Measurements from ENCODE around the gene USP32. TPM values are rescaled to one million over a fixed set of nuclear protein-coding genes. Genes with fewer than 3 reads are reported as not detected.

Gene USP32
- polyA plus RNA-seq, 1 experiment: 23.8 TPM

DNA sequence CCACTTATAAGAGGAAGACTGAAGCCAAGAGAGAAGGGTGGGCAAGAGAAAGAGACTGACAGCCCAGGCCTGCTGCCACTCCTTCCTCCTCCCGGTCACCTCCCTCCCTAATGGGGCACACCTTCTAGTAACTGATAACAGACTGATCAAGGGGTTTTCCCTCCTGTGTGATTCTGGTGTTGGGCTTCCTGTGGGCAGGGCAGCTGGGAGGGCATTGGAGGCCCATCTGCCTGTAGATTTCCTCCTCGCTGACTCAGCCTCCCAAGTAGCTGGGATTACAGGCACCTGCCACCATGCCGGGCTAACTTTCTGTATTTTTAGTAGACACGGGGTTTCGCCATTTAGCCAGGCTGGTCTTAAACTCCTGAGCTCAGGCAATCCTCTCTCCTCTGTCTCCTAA is 226.0 kb downstream of the USP32 start:
- TF ChIP-seq, protein P1, sequence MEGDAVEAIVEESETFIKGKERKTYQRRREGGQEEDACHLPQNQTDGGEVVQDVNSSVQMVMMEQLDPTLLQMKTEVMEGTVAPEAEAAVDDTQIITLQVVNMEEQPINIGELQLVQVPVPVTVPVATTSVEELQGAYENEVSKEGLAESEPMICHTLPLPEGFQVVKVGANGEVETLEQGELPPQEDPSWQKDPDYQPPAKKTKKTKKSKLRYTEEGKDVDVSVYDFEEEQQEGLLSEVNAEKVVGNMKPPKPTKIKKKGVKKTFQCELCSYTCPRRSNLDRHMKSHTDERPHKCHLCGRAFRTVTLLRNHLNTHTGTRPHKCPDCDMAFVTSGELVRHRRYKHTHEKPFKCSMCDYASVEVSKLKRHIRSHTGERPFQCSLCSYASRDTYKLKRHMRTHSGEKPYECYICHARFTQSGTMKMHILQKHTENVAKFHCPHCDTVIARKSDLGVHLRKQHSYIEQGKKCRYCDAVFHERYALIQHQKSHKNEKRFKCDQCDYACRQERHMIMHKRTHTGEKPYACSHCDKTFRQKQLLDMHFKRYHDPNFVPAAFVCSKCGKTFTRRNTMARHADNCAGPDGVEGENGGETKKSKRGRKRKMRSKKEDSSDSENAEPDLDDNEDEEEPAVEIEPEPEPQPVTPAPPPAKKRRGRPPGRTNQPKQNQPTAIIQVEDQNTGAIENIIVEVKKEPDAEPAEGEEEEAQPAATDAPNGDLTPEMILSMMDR (IDR thresholded peaks at IDR 0.05; ENCODE audit: insufficient read depth, low read depth, low read length): no peak
- no peaks in the 10 kb centered on the region for H3K36me3 ChIP-seq (ENCODE audit: control insufficient read depth, insufficient read depth, low read length)
- H3K4me3 ChIP-seq (ENCODE audit: low read depth, low read length): no peak overlapping the region
- POLR2A ChIA-PET: no interaction called here
- CTCF ChIA-PET: no interaction called here
- DNase-seq (ENCODE audit: low read depth): no peak
- no peaks in the 10 kb centered on the region for H3K27me3 ChIP-seq (ENCODE audit: control insufficient read depth, insufficient read depth, low read length)

DNA sequence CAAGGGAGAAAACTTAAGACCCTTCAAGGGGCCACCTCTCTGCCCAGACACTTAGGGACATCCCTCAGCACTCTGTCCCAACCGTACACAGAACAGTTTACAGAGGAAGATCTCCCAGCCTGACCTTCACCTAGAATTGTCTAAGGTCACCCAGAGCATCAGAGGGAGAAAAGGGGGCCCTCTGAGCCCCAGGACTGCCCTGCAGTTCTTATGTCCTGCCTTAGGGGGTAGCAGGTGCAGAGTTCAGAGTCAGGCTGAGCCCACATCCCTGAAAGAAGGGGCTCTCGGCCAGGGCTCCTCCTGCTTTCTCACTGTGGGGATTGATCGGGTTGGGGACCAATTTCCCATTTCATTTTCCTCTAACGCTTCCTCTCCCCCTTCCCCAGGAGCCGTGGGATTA is 226.7 kb downstream of the USP32 start:
- H3K27me3 ChIP-seq (ENCODE audit: control insufficient read depth, insufficient read depth, low read length): no peaks in the 10 kb centered on the region
- TF ChIP-seq, protein P1 (IDR thresholded peaks at IDR 0.05; ENCODE audit: insufficient read depth, low read depth, low read length): no peak
- DNase-seq (ENCODE audit: low read depth): no peak
- no peak overlapping the region for H3K4me3 ChIP-seq (ENCODE audit: low read depth, low read length)
- H3K36me3 ChIP-seq (ENCODE audit: control insufficient read depth, insufficient read depth, low read length): no peaks in the 10 kb centered on the region
- ChIA-PET POLR2A (no interaction called here), CTCF (no interaction called here)

DNA sequence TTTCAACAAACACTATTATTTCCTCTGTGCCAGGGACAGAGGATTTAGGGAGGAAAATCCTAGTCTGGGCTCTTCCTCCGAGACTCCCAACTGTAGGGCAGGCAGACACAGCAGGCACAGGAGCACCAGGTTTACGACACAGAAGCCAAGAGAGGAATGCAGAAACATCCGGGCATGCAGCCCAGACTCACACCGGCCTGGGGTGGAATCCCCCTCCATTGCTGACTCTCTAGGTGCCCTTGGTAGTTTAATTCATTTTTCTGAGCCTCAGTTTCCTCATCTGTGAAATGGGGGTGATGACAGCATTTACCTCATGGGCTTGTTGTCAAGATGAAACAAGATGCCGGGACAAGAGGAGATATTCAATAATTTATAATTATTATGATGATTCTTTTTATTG is 227.2 kb downstream of the USP32 start:
- no peak for DNase-seq (ENCODE audit: low read depth)
- Histone ChIP-seq H3K4me3 (ENCODE audit: low read depth, low read length) (no peak overlapping the region), H3K36me3 (ENCODE audit: control insufficient read depth, insufficient read depth, low read length) (no peaks in the 10 kb centered on the region), H3K27me3 (ENCODE audit: control insufficient read depth, insufficient read depth, low read length) (no peaks in the 10 kb centered on the region)
- CTCF ChIA-PET: no interaction called here
- POLR2A ChIA-PET: no interaction called here
- TF ChIP-seq, protein P1 (IDR thresholded peaks at IDR 0.05; ENCODE audit: insufficient read depth, low read depth, low read length): no peak

DNA sequence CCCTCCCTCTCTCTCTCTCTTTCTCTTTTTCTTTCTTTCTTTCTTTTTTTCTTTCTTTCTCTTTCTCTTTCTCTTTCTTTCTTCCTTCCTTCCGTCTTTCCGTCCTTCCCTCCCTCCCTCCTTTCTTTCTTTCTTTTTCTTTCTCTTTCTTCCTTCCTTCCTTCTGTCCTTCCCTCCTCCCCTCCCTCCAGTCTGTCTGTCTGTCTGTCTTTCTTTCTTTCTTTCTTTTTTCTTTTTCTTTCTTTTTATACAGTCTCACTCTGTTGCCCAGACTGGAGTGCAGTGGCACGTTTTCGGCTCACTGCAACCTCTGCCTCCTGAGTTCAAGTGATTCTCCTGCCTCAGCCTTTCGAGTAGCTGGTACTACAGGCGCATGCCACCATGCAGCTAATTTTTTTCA is 227.8 kb downstream of the USP32 start:
- CTCF ChIA-PET: no interaction called here
- no peak overlapping the region for H3K4me3 ChIP-seq (ENCODE audit: low read depth, low read length)
- no peaks in the 10 kb centered on the region for H3K27me3 ChIP-seq (ENCODE audit: control insufficient read depth, insufficient read depth, low read length)
- no peak for DNase-seq (ENCODE audit: low read depth)
- POLR2A ChIA-PET: no interaction called here
- TF ChIP-seq, protein P1 (IDR thresholded peaks at IDR 0.05; ENCODE audit: insufficient read depth, low read depth, low read length): no peak
- no peaks in the 10 kb centered on the region for H3K36me3 ChIP-seq (ENCODE audit: control insufficient read depth, insufficient read depth, low read length)

DNA sequence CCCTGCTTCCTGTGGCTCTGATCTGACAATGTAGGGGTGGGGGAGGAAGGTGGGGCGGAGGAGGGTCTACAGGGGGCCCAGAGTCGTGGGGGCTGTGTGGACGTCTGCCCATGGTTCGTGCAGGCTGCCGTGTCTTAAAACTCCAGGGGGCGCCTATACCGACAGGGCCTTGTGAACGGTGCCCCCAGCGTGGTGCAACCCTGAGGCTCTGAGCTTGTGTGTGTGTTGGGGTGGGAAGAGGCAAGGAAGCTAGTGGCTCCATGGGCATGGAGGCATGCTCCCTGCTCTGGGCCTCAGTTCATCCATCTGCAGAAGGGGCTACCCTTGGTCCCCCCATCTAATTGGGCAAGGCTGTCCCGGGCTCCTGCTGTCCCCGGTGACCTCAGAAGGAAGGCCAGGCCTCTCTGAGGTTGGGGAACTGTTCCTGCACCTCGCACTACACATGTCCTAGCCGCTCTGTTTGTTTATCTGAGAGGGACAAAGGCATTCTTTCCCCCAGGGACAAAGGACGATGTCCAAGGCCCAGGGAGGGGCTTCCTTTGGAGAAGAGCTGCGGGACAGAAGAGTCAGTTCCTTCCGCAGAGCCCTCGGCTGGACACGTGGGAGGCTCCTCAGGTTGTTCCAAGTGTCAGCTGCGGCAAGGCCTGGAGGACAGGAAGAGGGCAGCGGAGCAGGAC is 228.7 kb downstream of the USP32 start:
- ChIA-PET CTCF (no interaction called here), POLR2A (no interaction called here)
- H3K36me3 ChIP-seq (ENCODE audit: control insufficient read depth, insufficient read depth, low read length): no peaks in the 10 kb centered on the region
- H3K27me3 ChIP-seq (ENCODE audit: control insufficient read depth, insufficient read depth, low read length): peaks cover 1% of the 10 kb centered on the region; the same call in 1 of the 2 replicates
- DNase-seq (ENCODE audit: low read depth): no peak
- no peak overlapping the region for H3K4me3 ChIP-seq (ENCODE audit: low read depth, low read length)
- TF ChIP-seq, protein P1 (IDR thresholded peaks at IDR 0.05; ENCODE audit: insufficient read depth, low read depth, low read length): no peak
